A549 (cell line): ENCODE results near the gene EXOSC5. TPM values are rescaled to one million over a fixed set of nuclear protein-coding genes. Genes with fewer than 3 reads are reported as not detected.

Source experiments
- ATAC-seq, 2 experiments: fragments of 200-7000 bp in 1 of 2; fragments of >200 bp in 1 of 2; cut with Nextera tagmentation in 1 of 2; cut with Tn5 transposase in 1 of 2; 3 replicates each; pipeline versions ENCODE4 v1.8.0 to v1.9.1; 2018 to 2020; ENCODE audit warnings: mild to moderate bottlenecking in 1 of 2, moderate library complexity in 1 of 2
- CTCF ChIA-PET: fragments of 300-600 bp; sonication (Branson Sonifier 250); formaldehyde crosslinking; extraction: SDS; loops from one replicate; lab custom pipeline; 2021; ENCODE audit warnings: antibody characterized with exemption, inconsistent platforms; lab: Yijun Ruan, JAX
- POLR2A ChIA-PET: fragments of 350-600 bp; formaldehyde crosslinking; extraction: SDS; loops from one replicate; lab custom pipeline; 2021; ENCODE audit warnings: antibody characterized with exemption, inconsistent platforms; lab: Yijun Ruan, JAX
- DNase-seq, 2 experiments: peaks; one replicate each; pipeline versions ENCODE4 v3.0.0 to v3.0.0-alpha.2; 2011 to 2016; ENCODE audit warnings: low read depth in 1 of 2, low spot score in 1 of 2
- FAIRE-seq: peaks from 2 replicates; lab custom pipeline; 2011; peaks lifted over from hg19 to GRCh38; lab: Jason Lieb, UNC
- H3K27ac ChIP-seq, 2 experiments: fragments of >200 bp; sonication (Bioruptor Twin); formaldehyde crosslinking; 3 replicates each; pipeline ENCODE4 v1.5.1; 2016 to 2017
- H3K4me1 ChIP-seq: fragments of >200 bp; sonication (Bioruptor Twin); formaldehyde crosslinking; 3 replicates; pipeline ENCODE4 v1.6.1; 2016
- H3K4me2 ChIP-seq: fragments of >200 bp; sonication (Bioruptor Twin); formaldehyde crosslinking; 3 replicates; pipeline ENCODE4 v1.6.1; 2016
- H3K4me3 ChIP-seq: fragments of >200 bp; sonication (Bioruptor Twin); formaldehyde crosslinking; 3 replicates; pipeline ENCODE4 v1.5.1; 2016
- H3K9me3 ChIP-seq: fragments of >200 bp; sonication (Bioruptor Twin); formaldehyde crosslinking; 3 replicates; pipeline ENCODE4 v1.6.1; 2016
- ATOH8 ChIP-seq: fragments of 250-450 bp; sonication (Bioruptor Pico); IDR thresholded peaks from 2 replicates; pipeline ENCODE4 v1.5.0; 2020; ENCODE audit warnings: low read depth, mild to moderate bottlenecking, moderate library complexity
- BHLHE40 ChIP-seq: IDR thresholded peaks from 2 replicates; pipeline ENCODE4 v1.6.1; 2012; ENCODE audit warnings: low read depth, low read length, inconsistent platforms
- CBX2 ChIP-seq: fragments of 200-600 bp; sonication (generic); IDR thresholded peaks from 2 replicates; pipeline ENCODE4 v1.6.1; 2016; ENCODE audit warnings: low read depth, mild to moderate bottlenecking, borderline replicate concordance
- CBX8 ChIP-seq: fragments of 200-600 bp; sonication (generic); IDR thresholded peaks from 2 replicates; pipeline ENCODE4 v1.6.1; 2016
- CEBPB ChIP-seq, 2 experiments: fragments of >200 bp in 1 of 2; sonication (Bioruptor Twin) in 1 of 2; formaldehyde crosslinking in 1 of 2; IDR thresholded peaks; 2 replicates each; pipeline ENCODE4 v1.6.1; 2012 to 2016
- CHD2 ChIP-seq: fragments of 150-350 bp; IDR thresholded peaks from 2 replicates; pipeline ENCODE4 v1.6.1; 2014; ENCODE audit warnings: low read length; ENCODE audit not compliant: partially characterized antibody
- CTCF ChIP-seq: fragments of >200 bp; sonication (Bioruptor Twin); formaldehyde crosslinking; IDR thresholded peaks from 3 replicates; pipeline ENCODE4 v1.5.1; 2016
- EHMT2 ChIP-seq: fragments of 200-600 bp; sonication (generic); IDR thresholded peaks from 2 replicates; pipeline ENCODE4 v1.6.1; 2016; ENCODE audit warnings: antibody characterized with exemption, low read depth, mild to moderate bottlenecking, moderate library complexity
- ELK1 ChIP-seq: fragments of 150-350 bp; IDR thresholded peaks from 2 replicates; pipeline ENCODE4 v1.6.1; 2014; ENCODE audit warnings: low read depth, mild to moderate bottlenecking, low read length
- ESRRA ChIP-seq: fragments of 150-350 bp; IDR thresholded peaks from 2 replicates; pipeline ENCODE4 v1.6.1; 2014; ENCODE audit warnings: mild to moderate bottlenecking, low read length, borderline replicate concordance
- FOXS1 ChIP-seq: fragments of 250-450 bp; sonication (Bioruptor Pico); IDR thresholded peaks from 2 replicates; pipeline ENCODE4 v1.5.0; 2020; ENCODE audit warnings: mild to moderate bottlenecking, moderate library complexity
- HMGXB4 ChIP-seq: fragments of 250-450 bp; sonication (Bioruptor Pico); IDR thresholded peaks from 2 replicates; pipeline ENCODE4 v1.5.0; 2021; ENCODE audit warnings: mild to moderate bottlenecking, moderate library complexity, borderline replicate concordance
- JUNB ChIP-seq: fragments of >200 bp; sonication (Bioruptor Twin); formaldehyde crosslinking; IDR thresholded peaks from 2 replicates; pipeline ENCODE4 v1.6.1; 2016
- KDM5A ChIP-seq: fragments of 200-600 bp; sonication (generic); IDR thresholded peaks from 2 replicates; pipeline ENCODE4 v1.6.1; 2016; ENCODE audit warnings: antibody characterized with exemption, mild to moderate bottlenecking
- MAFK ChIP-seq: fragments of 450-650 bp; IDR thresholded peaks from 2 replicates; pipeline ENCODE4 v1.6.1; 2014; ENCODE audit not compliant: partially characterized antibody
- NR3C1 ChIP-seq: fragments of >200 bp; sonication (Bioruptor Twin); formaldehyde crosslinking; IDR thresholded peaks from 3 replicates; pipeline ENCODE4 v1.6.1; 2017
- POLR2AphosphoS2 ChIP-seq: conservative IDR thresholded peaks from 2 replicates; pipeline ENCODE4 v1.6.1; 2012; ENCODE audit warnings: low read length, improper control_type of control experiment, inconsistent platforms
- RAD21 ChIP-seq, 2 experiments: fragments of >200 bp in 1 of 2; sonication (Bioruptor Twin) in 1 of 2; formaldehyde crosslinking in 1 of 2; IDR thresholded peaks in 1 of 2; conservative IDR thresholded peaks in 1 of 2; 2 replicates in 1 of 2; 3 replicates in 1 of 2; pipeline ENCODE4 v1.6.1; 2012 to 2018; ENCODE audit warnings: inconsistent platforms in 1 of 2
- RNF2 ChIP-seq: fragments of 200-600 bp; sonication (generic); IDR thresholded peaks from 2 replicates; pipeline ENCODE4 v1.6.1; 2016; ENCODE audit warnings: low read depth, mild to moderate bottlenecking, antibody characterized with exemption, moderate library complexity, borderline replicate concordance
- SREBF2 ChIP-seq: fragments of 450-650 bp; IDR thresholded peaks from 2 replicates; pipeline ENCODE4 v1.6.1; 2014; ENCODE audit warnings: mild to moderate bottlenecking, moderate library complexity
- ZFP36 ChIP-seq: fragments of 450-650 bp; IDR thresholded peaks from 2 replicates; pipeline ENCODE4 v1.6.1; 2014; ENCODE audit warnings: borderline replicate concordance; ENCODE audit not compliant: partially characterized antibody
- ZNF302 ChIP-seq: fragments of 250-450 bp; sonication (Bioruptor Pico); IDR thresholded peaks from 2 replicates; pipeline ENCODE4 v1.9.0; 2021; ENCODE audit warnings: inconsistent platforms, mild to moderate bottlenecking, moderate library complexity
- WGBS: methylation state at CpG from one replicate; pipeline ENCODE4 v1.1.6; 2017; ENCODE audit errors: missing lambda C conversion rate; 5-methylcytosine and 5-hydroxymethylcytosine counted together
- polyA plus RNA-seq, 4 experiments: library from polyadenylated mRNA; depleted of rRNA in 3 of 4; stranded (reverse); fragments of >200 nt; fragmentation: RNase III in 1 of 4; extraction: RNeasy Plus Mini Kit Qiagen cat#74134 plus additional on column Dnase treatment in 1 of 4; gene quantifications; 2 replicates in 3 of 4; 3 replicates in 1 of 4; pipeline ENCODE4 v1.2.3, GENCODE V29; 2011 to 2017

The EXOSC5 gene
- polyA plus RNA-seq, 2 of the 4 experiments (the other 2 are of a cell fraction): 63.7 to 109 TPM

DNA sequence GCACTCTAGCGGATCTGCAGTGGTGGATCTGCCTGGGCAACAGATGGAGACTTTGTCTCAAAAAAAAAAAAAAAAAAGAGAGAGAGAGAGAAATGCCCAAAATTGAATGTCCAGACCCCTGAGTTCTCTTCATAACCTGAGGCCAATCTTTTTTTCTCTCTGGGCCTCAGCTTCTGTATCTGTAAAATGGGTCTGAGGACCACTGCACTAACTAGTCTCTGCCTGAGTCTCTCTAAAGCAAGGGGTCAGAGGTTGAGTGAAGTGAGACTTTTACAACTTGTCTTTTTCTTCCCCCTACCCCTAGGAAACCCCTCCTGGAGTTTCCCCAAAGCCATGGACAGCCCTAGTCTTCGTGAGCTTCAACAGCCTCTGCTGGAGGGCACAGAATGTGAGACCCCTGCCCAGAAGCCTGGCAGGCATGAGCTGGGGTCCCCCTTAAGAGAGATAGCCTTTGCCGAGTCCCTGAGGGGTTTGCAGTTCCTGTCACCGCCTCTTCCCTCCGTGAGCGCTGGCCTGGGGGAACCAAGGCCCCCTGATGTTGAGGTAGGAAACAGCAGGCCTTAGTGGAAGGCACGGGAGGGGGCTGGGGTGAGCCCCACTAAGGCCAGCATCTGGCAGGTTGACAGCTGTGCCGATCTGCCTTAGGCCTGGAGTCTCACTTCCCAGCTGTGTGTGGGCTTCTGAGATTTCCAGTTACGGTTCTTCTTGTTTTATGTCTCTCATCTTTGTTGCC is 19.0 kb downstream of the EXOSC5 start:
- H3K4me2 ChIP-seq: no peak overlapping the region
- 90% methylated on average over 9 of the region's 9 CpGs for WGBS
- no peak overlapping the region for H3K27ac ChIP-seq
- ATAC-seq: peak; percentile 31 to 35; a peak in 5 of 6 replicates
- ChIA-PET POLR2A (interaction anchor here (1.1 to 1.3 kb wide), 2 partner anchors 9 to 61 kb away, joined by 4 to 5 read pairs; no protein-coding TSS in a partner anchor), CTCF (interaction anchor here (0.6 to 7.6 kb wide), 13 partner anchors 10 to 1064 kb away, joined by 3 to 37 read pairs (median 5); partner anchors contain the start of gene B9D2)
- peaks cover 18% of the 10 kb centered on the region for H3K4me1 ChIP-seq
- DNase-seq: no peak
- no peak overlapping the region for H3K4me3 ChIP-seq
- H3K9me3 ChIP-seq: no peaks in the 10 kb centered on the region
- TF ChIP-seq BHLHE40 (no peak), EHMT2 (no peak), ZNF302 (CRISPR knock-in tag) (no peak), CBX2 (no peak), CEBPB (IDR thresholded peaks at IDR 0.05) (no peak), CHD2 (no peak), NR3C1 (no peak), FOXS1 (CRISPR knock-in tag) (no peak), ELK1 (no peak), RAD21 (conservative IDR thresholded peaks at IDR 0.05 in 1 of 2, IDR thresholded peaks at IDR 0.05 in 1 of 2) (no peak), CBX8 (no peak), KDM5A (no peak), CTCF (no peak), JUNB (no peak), ATOH8 (no peak), SREBF2 (no peak), ZFP36 (no peak), RNF2 (no peak), HMGXB4 (CRISPR knock-in tag) (no peak)
- no peak for FAIRE-seq

- ChIA-PET CTCF (interaction anchor here (0.6 to 7.6 kb wide), 10 partner anchors 9 to 709 kb away, joined by 3 to 37 read pairs (median 4); partner anchors contain the start of gene B9D2), POLR2A (interaction anchor here (0.5 to 1.3 kb wide), 3 partner anchors 13 to 190 kb away, joined by 3 to 4 read pairs (median 3); partner anchors contain the start of gene B9D2)
- FAIRE-seq: no peak
- 89% methylated on average over 8 of the region's 8 CpGs for WGBS
- DNase-seq: no peak
- Histone ChIP-seq H3K4me1 (peaks cover 18% of the 10 kb centered on the region), H3K27ac (peak overlapping the region in 1 of 2 experiments; percentile 74; a peak in 4 of 6 replicates), H3K9me3 (no peaks in the 10 kb centered on the region), H3K4me3 (peak overlapping the region; percentile 44; the same call in 1 of the 3 replicates), H3K4me2 (peak overlapping the region; percentile 79)
- TF ChIP-seq ZFP36 (no peak), ESRRA (no peak), FOXS1 (CRISPR knock-in tag) (no peak), CEBPB (IDR thresholded peaks at IDR 0.05) (no peak), JUNB (no peak), MAFK (no peak), POLR2AphosphoS2 (no peak)
- peak; percentile 35 to 47 for ATAC-seq
These were observed 20.2 kb downstream of the EXOSC5 start for GRCh38 chr19:41376998-41377365.
